22Rv1 (cell line): Measurements from ENCODE around the gene RNFT2.

Experiments
- CTCF ChIP-seq: fragments of 450-650 bp; IDR thresholded peaks from 2 replicates; pipeline ENCODE4 v1.5.1; 2017; ENCODE audit warnings: mild to moderate bottlenecking
- ZFX ChIP-seq: fragments of 450-650 bp; IDR thresholded peaks from 2 replicates; pipeline ENCODE4 v1.6.1; 2017; ENCODE audit warnings: antibody characterized with exemption, borderline replicate concordance

DNA sequence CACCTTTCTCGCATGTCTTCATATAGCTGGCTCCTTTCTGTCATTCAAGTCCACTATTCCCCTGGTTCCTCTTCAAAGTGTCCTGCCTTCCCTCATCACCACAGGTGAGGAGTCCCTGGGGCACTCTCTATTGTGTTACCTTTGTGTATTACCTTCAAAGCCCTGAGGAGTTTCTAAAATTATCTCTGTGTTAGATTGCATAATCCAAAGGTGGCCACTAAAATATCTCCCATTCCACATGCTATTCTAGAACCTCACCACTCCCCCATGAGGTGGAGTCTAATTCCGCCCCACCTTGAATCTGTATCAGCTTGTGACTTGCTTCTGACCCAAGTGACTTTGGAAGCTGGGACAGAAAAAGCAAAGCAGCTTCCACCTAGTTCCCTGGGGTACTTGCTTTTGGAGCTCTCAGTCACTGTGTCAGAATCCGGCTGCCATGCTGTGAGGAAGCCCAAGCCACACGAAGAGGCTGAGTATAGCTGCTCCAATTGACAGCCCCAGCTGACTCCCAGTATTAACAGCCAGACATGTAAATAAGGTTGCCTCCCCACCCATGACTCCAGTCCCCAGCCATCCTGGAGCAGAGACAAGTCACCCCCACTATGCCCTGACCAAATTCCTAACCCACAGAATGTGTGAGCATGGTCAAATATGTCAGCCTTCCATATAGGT lies 136.3 kb downstream of the RNFT2 start:
- TF ChIP-seq CTCF (no peak), ZFX (no peak)
